ENCODE measurements around the gene ZNRF1. TPM values are rescaled to one million over a fixed set of nuclear protein-coding genes. Genes with fewer than 3 reads are reported as not detected.

ZNRF1 gene
- total RNA-seq (2022) (27.1 and 27.5 TPM in 2 replicates), Bru-seq, nascent RNA (percentile 73 among the genes with signal in this experiment), BruChase-seq, experiment 1, labeled RNA remaining after a 6-hour chase (percentile 66 among the genes with signal in this experiment), BruChase-seq, experiment 2, labeled RNA remaining after a 2-hour chase (percentile 68 among the genes with signal in this experiment)
- long read RNA-seq, full-length matches to known transcripts, result 46 of 51 reads
- long read RNA-seq, partial matches to known transcripts, result 0 of 51 reads
- long read RNA-seq, other reads (novel, unspliced or antisense), result 5 of 51 reads

DNA sequence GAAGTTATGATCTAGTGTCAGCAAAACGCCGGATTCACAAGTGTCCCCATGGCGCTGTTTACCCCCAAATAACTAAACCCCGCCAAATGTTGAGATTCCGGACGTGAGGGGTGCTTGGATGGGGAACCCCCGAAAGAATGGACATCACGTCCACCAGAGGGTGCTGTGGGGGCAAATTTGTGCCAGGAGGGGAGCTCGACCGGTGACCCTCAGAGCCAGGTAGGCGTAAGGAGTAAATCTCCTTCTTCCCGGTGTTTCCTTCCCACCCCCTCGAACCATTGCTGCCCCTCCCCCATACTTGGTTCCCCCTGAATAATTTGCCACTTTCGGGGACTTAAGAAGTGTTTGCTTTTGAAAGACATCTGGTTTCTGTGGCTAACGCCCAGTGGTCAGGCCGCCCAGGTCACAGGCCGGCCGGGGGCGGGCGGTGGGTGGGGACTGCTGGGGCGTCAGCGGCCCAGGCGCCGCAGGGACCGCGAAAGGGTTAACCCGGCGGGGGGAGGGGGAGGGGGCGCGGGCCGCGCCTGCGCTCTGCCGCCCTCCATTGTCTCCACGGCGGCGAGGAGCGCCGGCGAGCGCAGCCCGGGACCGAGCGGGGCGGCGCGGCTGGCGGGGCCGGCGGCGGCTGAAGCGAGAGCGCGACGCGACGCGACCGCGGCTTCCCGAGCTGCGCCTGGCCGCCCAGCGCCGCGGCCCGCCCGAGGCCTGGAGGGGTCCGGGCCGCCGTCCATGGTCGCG, at the start of gene ZNRF1:
Gene ZNRF1, plus strand, starts transcription at position 544 of the 738 bp plus-strand sequence. CDS start 648 bp downstream, outside the sequence.
- BruUV-seq (replicated peaks), result no TSS peak
- Mint-ChIP-seq H3K4me1 (ENCODE audit: low read depth, unreplicated experiment) (peaks cover 46% of the 10 kb centered on the region), H3K4me3 (ENCODE audit: low read depth, unreplicated experiment) (peak within 1 kb of the TSS; percentile 72), H3K36me3 (ENCODE audit: insufficient read depth, unreplicated experiment) (peaks cover 27% of the 10 kb centered on the region), H3K27me3 (ENCODE audit: unreplicated experiment) (peaks cover 9% of the 10 kb centered on the region), H3K27ac (ENCODE audit: unreplicated experiment) (peak within 1 kb of the TSS; percentile 63), H3K9me3 (ENCODE audit: low read depth, unreplicated experiment) (no peaks in the 10 kb centered on the region)
- TF ChIP-seq, protein P1, sequence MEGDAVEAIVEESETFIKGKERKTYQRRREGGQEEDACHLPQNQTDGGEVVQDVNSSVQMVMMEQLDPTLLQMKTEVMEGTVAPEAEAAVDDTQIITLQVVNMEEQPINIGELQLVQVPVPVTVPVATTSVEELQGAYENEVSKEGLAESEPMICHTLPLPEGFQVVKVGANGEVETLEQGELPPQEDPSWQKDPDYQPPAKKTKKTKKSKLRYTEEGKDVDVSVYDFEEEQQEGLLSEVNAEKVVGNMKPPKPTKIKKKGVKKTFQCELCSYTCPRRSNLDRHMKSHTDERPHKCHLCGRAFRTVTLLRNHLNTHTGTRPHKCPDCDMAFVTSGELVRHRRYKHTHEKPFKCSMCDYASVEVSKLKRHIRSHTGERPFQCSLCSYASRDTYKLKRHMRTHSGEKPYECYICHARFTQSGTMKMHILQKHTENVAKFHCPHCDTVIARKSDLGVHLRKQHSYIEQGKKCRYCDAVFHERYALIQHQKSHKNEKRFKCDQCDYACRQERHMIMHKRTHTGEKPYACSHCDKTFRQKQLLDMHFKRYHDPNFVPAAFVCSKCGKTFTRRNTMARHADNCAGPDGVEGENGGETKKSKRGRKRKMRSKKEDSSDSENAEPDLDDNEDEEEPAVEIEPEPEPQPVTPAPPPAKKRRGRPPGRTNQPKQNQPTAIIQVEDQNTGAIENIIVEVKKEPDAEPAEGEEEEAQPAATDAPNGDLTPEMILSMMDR (IDR thresholded peaks at IDR 0.05; ENCODE audit: unreplicated experiment), result peak; percentile 92
- intact Hi-C loops (cut with micrococcal nuclease; ENCODE audit: unreplicated experiment), result loop anchor here (1.0 kb wide), 1 partner anchor 113 kb away; no protein-coding TSS in a partner anchor
- CTCF ChIA-PET, result interaction anchor here (0.7 to 3.5 kb wide), 16 partner anchors 9 to 247 kb away, joined by 3 to 125 read pairs (median 4); partner anchors contain the start of genes FA2H, LDHD and WDR59
- peak; percentile 88 for DNase-seq

DNA sequence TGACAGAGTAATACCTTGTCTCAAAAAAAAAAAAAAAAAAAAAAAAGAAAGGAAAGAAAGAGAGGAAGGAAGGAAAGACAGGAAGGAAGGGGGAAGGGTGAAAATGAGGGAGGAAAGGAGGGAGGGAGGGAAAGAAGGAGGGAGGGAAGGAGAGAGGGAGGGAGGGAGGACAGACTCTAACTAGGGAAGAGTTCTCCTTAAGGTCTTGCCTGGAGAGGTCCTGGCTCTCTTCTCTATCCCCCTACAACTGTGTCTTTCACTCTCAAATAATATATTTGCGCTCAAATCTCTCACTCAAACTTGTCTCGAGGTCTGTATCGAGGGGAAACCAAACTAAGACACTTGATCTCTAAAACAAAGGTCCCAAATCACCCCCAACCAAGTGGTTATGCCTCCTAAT, 49.5 kb upstream of the ZNRF1 start:
- BruUV-seq (replicated peaks), result no TSS peak
- Mint-ChIP-seq H3K4me1 (ENCODE audit: low read depth, unreplicated experiment) (no peaks in the 10 kb centered on the region), H3K27me3 (ENCODE audit: unreplicated experiment) (no peaks in the 10 kb centered on the region), H3K36me3 (ENCODE audit: insufficient read depth, unreplicated experiment) (peaks cover 21% of the 10 kb centered on the region), H3K4me3 (ENCODE audit: low read depth, unreplicated experiment) (no peak overlapping the region), H3K27ac (ENCODE audit: unreplicated experiment) (no peak overlapping the region), H3K9me3 (ENCODE audit: low read depth, unreplicated experiment) (no peaks in the 10 kb centered on the region)
- TF ChIP-seq, protein P1 (IDR thresholded peaks at IDR 0.05; ENCODE audit: unreplicated experiment), result no peak
- intact Hi-C loops (cut with micrococcal nuclease; ENCODE audit: unreplicated experiment), result no loop called here
- CTCF ChIA-PET, result interaction anchor here (0.6 kb wide), 1 partner anchor 22 kb away, joined by 3 read pairs; no protein-coding TSS in a partner anchor
- no peak for DNase-seq

DNA sequence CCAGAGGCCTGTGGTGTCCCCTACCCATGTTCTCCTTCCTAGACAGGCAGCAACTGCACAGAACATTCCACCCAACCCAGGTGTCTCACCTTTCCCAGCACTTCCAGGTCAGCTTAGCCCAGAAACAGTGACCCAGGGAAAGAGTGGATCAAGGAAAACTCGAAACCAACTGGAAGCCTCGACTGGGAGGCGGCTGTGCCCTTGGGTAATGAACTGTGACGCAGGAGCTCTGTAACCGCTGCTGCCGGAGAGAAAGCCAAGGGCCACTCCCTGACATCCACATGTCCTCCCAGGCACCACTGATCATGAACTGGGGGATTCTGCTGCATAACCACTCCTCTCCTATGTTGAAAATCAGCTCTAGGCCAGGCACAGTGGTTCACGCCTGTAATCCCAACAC, 48.3 kb upstream of the ZNRF1 start:
- Mint-ChIP-seq H3K27me3 (ENCODE audit: unreplicated experiment) (no peaks in the 10 kb centered on the region), H3K4me1 (ENCODE audit: low read depth, unreplicated experiment) (no peaks in the 10 kb centered on the region), H3K9me3 (ENCODE audit: low read depth, unreplicated experiment) (no peaks in the 10 kb centered on the region), H3K36me3 (ENCODE audit: insufficient read depth, unreplicated experiment) (peaks cover 21% of the 10 kb centered on the region), H3K4me3 (ENCODE audit: low read depth, unreplicated experiment) (no peak overlapping the region), H3K27ac (ENCODE audit: unreplicated experiment) (no peak overlapping the region)
- CTCF ChIA-PET, result no interaction called here
- TF ChIP-seq, protein P1 (IDR thresholded peaks at IDR 0.05; ENCODE audit: unreplicated experiment), result no peak
- no peak for DNase-seq
- no TSS peak for BruUV-seq (replicated peaks)
- intact Hi-C loops (cut with micrococcal nuclease; ENCODE audit: unreplicated experiment), result no loop called here

- Mint-ChIP-seq H3K36me3 (ENCODE audit: insufficient read depth, unreplicated experiment) (peaks cover 22% of the 10 kb centered on the region), H3K27me3 (ENCODE audit: unreplicated experiment) (no peaks in the 10 kb centered on the region), H3K27ac (ENCODE audit: unreplicated experiment) (no peak overlapping the region), H3K9me3 (ENCODE audit: low read depth, unreplicated experiment) (no peaks in the 10 kb centered on the region), H3K4me3 (ENCODE audit: low read depth, unreplicated experiment) (no peak overlapping the region), H3K4me1 (ENCODE audit: low read depth, unreplicated experiment) (no peaks in the 10 kb centered on the region)
- no TSS peak for BruUV-seq (replicated peaks)
- CTCF ChIA-PET, result interaction anchor here (0.7 to 0.8 kb wide), 3 partner anchors 7 to 29 kb away, joined by 3 to 4 read pairs (median 3); no protein-coding TSS in a partner anchor
- TF ChIP-seq, protein P1 (IDR thresholded peaks at IDR 0.05; ENCODE audit: unreplicated experiment), result no peak
- intact Hi-C loops (cut with micrococcal nuclease; ENCODE audit: unreplicated experiment), result no loop called here
- DNase-seq, result no peak
These were observed 47.6 kb upstream of the ZNRF1 start for GRCh38 chr16:74951206-74951605.
